RWPE2 (cell line): Measurements from ENCODE around the gene BRPF3.

ENCODE experiments used
- ATAC-seq: fragments of 200-7000 bp; cut with Tn5 transposase; 3 replicates; pipeline ENCODE4 v1.9.1; 2021; ENCODE audit warnings: low read depth
- DNase-seq: peaks from one replicate; pipeline ENCODE4 v3.0.0-alpha.2; 2020; ENCODE audit warnings: low spot score
- H3K27ac ChIP-seq: fragments of 450-650 bp; 2 replicates; pipeline ENCODE4 v1.5.1; 2017; ENCODE audit warnings: mild to moderate bottlenecking; ENCODE audit not compliant: poor library complexity, severe bottlenecking
- H3K27me3 ChIP-seq: fragments of 250-450 bp; sonication (Bioruptor Pico); 2 replicates; pipeline ENCODE4 v1.5.1; 2021; ENCODE audit warnings: mild to moderate bottlenecking, moderate library complexity; ENCODE audit not compliant: insufficient read depth, poor library complexity, severe bottlenecking
- H3K36me3 ChIP-seq: fragments of 250-450 bp; sonication (Bioruptor Pico); 2 replicates; pipeline ENCODE4 v1.5.1; 2020; ENCODE audit warnings: low read depth, mild to moderate bottlenecking, moderate library complexity
- H3K4me1 ChIP-seq: fragments of 250-450 bp; sonication (Bioruptor Pico); 2 replicates; pipeline ENCODE4 v1.5.1; 2021; ENCODE audit warnings: mild to moderate bottlenecking, moderate library complexity; ENCODE audit not compliant: insufficient read depth, poor library complexity, severe bottlenecking
- H3K4me3 ChIP-seq: fragments of 250-450 bp; sonication (Bioruptor Pico); 2 replicates; pipeline ENCODE4 v1.5.1; 2021; ENCODE audit warnings: mild to moderate bottlenecking, moderate library complexity; ENCODE audit not compliant: severe bottlenecking
- H3K9me3 ChIP-seq: fragments of 250-450 bp; sonication (Bioruptor Pico); 2 replicates; pipeline ENCODE4 v1.5.1; 2021; ENCODE audit warnings: mild to moderate bottlenecking, moderate library complexity; ENCODE audit not compliant: severe bottlenecking
- CTCF ChIP-seq: fragments of 450-650 bp; IDR thresholded peaks from one replicate; pipeline ENCODE4 v1.5.1; 2017; ENCODE audit warnings: mild to moderate bottlenecking, moderate library complexity; ENCODE audit not compliant: poor library complexity, severe bottlenecking

Gene BRPF3

GRCh38 chr6:36200154-36200891 is 3.8 kb downstream of the BRPF3 start:
- no peak for DNase-seq
- H3K4me3 ChIP-seq: no peak overlapping the region
- H3K36me3 ChIP-seq: peaks cover 44% of the 10 kb centered on the region
- H3K9me3 ChIP-seq: no peaks in the 10 kb centered on the region
- H3K4me1 ChIP-seq: no peaks in the 10 kb centered on the region
- TF ChIP-seq CTCF: no peak
- no peak for ATAC-seq
- no peaks in the 10 kb centered on the region for H3K27me3 ChIP-seq
- no peak overlapping the region for H3K27ac ChIP-seq

- peaks cover 49% of the 10 kb centered on the region for H3K36me3 ChIP-seq
These were observed 4.6 kb downstream of the BRPF3 start for GRCh38 chr6:36200998-36201596.

GRCh38 chr6:36201612-36202011 is 5.1 kb downstream of the BRPF3 start:
- no peaks in the 10 kb centered on the region for H3K4me1 ChIP-seq
- no peak for TF ChIP-seq CTCF
- H3K27me3 ChIP-seq: no peaks in the 10 kb centered on the region
- H3K4me3 ChIP-seq: no peak overlapping the region
- ATAC-seq (no peak), DNase-seq (no peak)
- peaks cover 55% of the 10 kb centered on the region for H3K36me3 ChIP-seq
- H3K27ac ChIP-seq: no peak overlapping the region
- H3K9me3 ChIP-seq: no peaks in the 10 kb centered on the region

More at GRCh38 chr6:36200998-36201596, 4.6 kb downstream of the BRPF3 start:
- DNase-seq: no peak
- H3K27me3 ChIP-seq: no peaks in the 10 kb centered on the region
- no peak overlapping the region for H3K4me3 ChIP-seq
- H3K27ac ChIP-seq: no peak overlapping the region
- TF ChIP-seq CTCF: no peak
- ATAC-seq: no peak
- no peaks in the 10 kb centered on the region for H3K9me3 ChIP-seq
- H3K4me1 ChIP-seq: no peaks in the 10 kb centered on the region

GRCh38 chr6:36202101-36202500 is 5.6 kb downstream of the BRPF3 start:
- H3K9me3 ChIP-seq: no peaks in the 10 kb centered on the region
- no peak for DNase-seq
- no peak for ATAC-seq
- no peak overlapping the region for H3K4me3 ChIP-seq
- no peak overlapping the region for H3K27ac ChIP-seq
- no peaks in the 10 kb centered on the region for H3K4me1 ChIP-seq
- peaks cover 60% of the 10 kb centered on the region for H3K36me3 ChIP-seq
- no peaks in the 10 kb centered on the region for H3K27me3 ChIP-seq
- TF ChIP-seq CTCF: no peak
